Activated naive CD8-positive, alpha-beta T cell treated with anti-CD3 and anti-CD28 coated beads for 36 hours (primary cell): ENCODE results near the gene NAA16. TPM values are rescaled to one million over a fixed set of nuclear protein-coding genes. Genes with fewer than 3 reads are reported as not detected.
"Not testable (repeated sequence)": the region's sequence is repeated elsewhere in the genome, so short reads cannot be mapped to it uniquely, and the experiment has no call there.

Experiments used
- DNase-seq: peaks from one replicate; pipeline ENCODE4 v3.0.0; 2021
- H3K27ac Mint-ChIP-seq: one replicate; pipeline ENCODE4 v1.8.0; 2022; ENCODE audit warnings: mild to moderate bottlenecking, moderate library complexity, mixed read lengths
- H3K27me3 Mint-ChIP-seq: one replicate; pipeline ENCODE4 v1.8.0; 2022; ENCODE audit warnings: mild to moderate bottlenecking, mixed read lengths
- H3K36me3 Mint-ChIP-seq: one replicate; pipeline ENCODE4 v1.8.0; 2021; ENCODE audit warnings: mild to moderate bottlenecking, mixed read lengths
- H3K4me1 Mint-ChIP-seq: one replicate; pipeline ENCODE4 v1.8.0; 2021; ENCODE audit warnings: mixed read lengths
- H3K4me3 Mint-ChIP-seq: one replicate; pipeline ENCODE4 v1.8.0; 2022; ENCODE audit warnings: mild to moderate bottlenecking, moderate library complexity, mixed read lengths
- H3K9me3 Mint-ChIP-seq: one replicate; pipeline ENCODE4 v1.8.0; 2022; ENCODE audit warnings: mixed read lengths
- total RNA-seq, 2 experiments: library from RNA; stranded (reverse); gene quantifications; one replicate each; pipeline ENCODE4 v1.2.3, GENCODE V29; 2021

NAA16 gene
- 10 to 100 TPM; 29.1 to 33.5 TPM for total RNA-seq

- Mint-ChIP-seq H3K27ac (peak within 1 kb of the TSS; percentile 94), H3K36me3 (peaks cover 16% of the 10 kb centered on the region), H3K9me3 (no peaks in the 10 kb centered on the region), H3K4me3 (peak within 1 kb of the TSS; percentile 94), H3K4me1 (peaks cover 35% of the 10 kb centered on the region), H3K27me3 (peaks cover 3% of the 10 kb centered on the region)
- peak; percentile 99 for DNase-seq
These were observed at the start of gene NAA16 for GRCh38 chr13:41310963-41311405. TSS of gene NAA16 (plus strand) at chr13:41311267. CDS start at chr13:41311529, 262 bp downstream.

- DNase-seq: peak; percentile 79
- Mint-ChIP-seq H3K36me3 (peaks cover 31% of the 10 kb centered on the region), H3K4me3 (peak within 1 kb of the TSS; percentile 98), H3K9me3 (peaks cover 7% of the 10 kb centered on the region), H3K27me3 (no peaks in the 10 kb centered on the region), H3K27ac (peak within 1 kb of the TSS; percentile 96), H3K4me1 (peaks cover 18% of the 10 kb centered on the region)
These were observed 47.7 kb upstream of the NAA16 start, which contains the start of gene MTRF1 for GRCh38 chr13:41263261-41263971. TSS of gene MTRF1 (minus strand) at chr13:41263576. CDS start at chr13:41260907, 2,669 bp downstream.

- peaks cover 21% of the 10 kb centered on the region for H3K4me1 Mint-ChIP-seq
- H3K9me3 Mint-ChIP-seq: peaks cover 20% of the 10 kb centered on the region
- H3K36me3 Mint-ChIP-seq: peaks cover 31% of the 10 kb centered on the region
- H3K27me3 Mint-ChIP-seq: no peaks in the 10 kb centered on the region
- DNase-seq: no peak
- peak overlapping the region; percentile 16 for H3K27ac Mint-ChIP-seq
- no peak overlapping the region for H3K4me3 Mint-ChIP-seq
These were observed 44.0 kb upstream of the NAA16 start for GRCh38 chr13:41267106-41267505.

- H3K27ac Mint-ChIP-seq: no peak overlapping the region
- H3K9me3 Mint-ChIP-seq: peaks cover 20% of the 10 kb centered on the region
- DNase-seq: no peak
- peaks cover 29% of the 10 kb centered on the region for H3K36me3 Mint-ChIP-seq
- H3K4me1 Mint-ChIP-seq: peaks cover 19% of the 10 kb centered on the region
- no peaks in the 10 kb centered on the region for H3K27me3 Mint-ChIP-seq
- H3K4me3 Mint-ChIP-seq: no peak overlapping the region
These were observed 42.3 kb upstream of the NAA16 start for GRCh38 chr13:41268764-41269163.

- peak overlapping the region; percentile 84 for H3K27ac Mint-ChIP-seq
- DNase-seq: no peak
- peaks cover 29% of the 10 kb centered on the region for H3K36me3 Mint-ChIP-seq
- H3K4me1 Mint-ChIP-seq: peaks cover 20% of the 10 kb centered on the region
- H3K9me3 Mint-ChIP-seq: peaks cover 22% of the 10 kb centered on the region
- no peaks in the 10 kb centered on the region for H3K27me3 Mint-ChIP-seq
- peak overlapping the region; percentile 5 for H3K4me3 Mint-ChIP-seq
These were observed 39.4 kb upstream of the NAA16 start for GRCh38 chr13:41271456-41272285.

GRCh38 chr13:41273831-41274441 lies 37.1 kb upstream of the NAA16 start:
- DNase-seq: no peak
- peaks cover 18% of the 10 kb centered on the region for H3K36me3 Mint-ChIP-seq

GRCh38 chr13:41274881-41275280 lies 36.2 kb upstream of the NAA16 start:
- Mint-ChIP-seq H3K4me3 (no peak overlapping the region), H3K27me3 (no peaks in the 10 kb centered on the region), H3K9me3 (peaks cover 13% of the 10 kb centered on the region), H3K4me1 (peaks cover 30% of the 10 kb centered on the region), H3K27ac (no peak overlapping the region), H3K36me3 (peaks cover 14% of the 10 kb centered on the region)
- no peak for DNase-seq

More at GRCh38 chr13:41273831-41274441, 37.1 kb upstream of the NAA16 start:
- no peak overlapping the region for H3K27ac Mint-ChIP-seq
- no peaks in the 10 kb centered on the region for H3K27me3 Mint-ChIP-seq
- peaks cover 14% of the 10 kb centered on the region for H3K9me3 Mint-ChIP-seq
- peaks cover 30% of the 10 kb centered on the region for H3K4me1 Mint-ChIP-seq
- no peak overlapping the region for H3K4me3 Mint-ChIP-seq

- Mint-ChIP-seq H3K27ac (no peak overlapping the region), H3K36me3 (peaks cover 4% of the 10 kb centered on the region), H3K4me1 (peaks cover 21% of the 10 kb centered on the region), H3K27me3 (no peaks in the 10 kb centered on the region), H3K9me3 (peaks cover 5% of the 10 kb centered on the region), H3K4me3 (no peak overlapping the region)
- no peak for DNase-seq
These were observed 34.2 kb upstream of the NAA16 start for GRCh38 chr13:41276824-41277223.

- H3K36me3 Mint-ChIP-seq, DNase-seq, H3K9me3 Mint-ChIP-seq, H3K4me3 Mint-ChIP-seq, H3K27ac Mint-ChIP-seq, H3K27me3 Mint-ChIP-seq: not testable (repeated sequence)
- H3K4me1 Mint-ChIP-seq: peaks cover 14% of the 10 kb centered on the region
These were observed 31.9 kb upstream of the NAA16 start for GRCh38 chr13:41279156-41279555.

GRCh38 chr13:41282129-41282571 lies 28.9 kb upstream of the NAA16 start:
- DNase-seq: no peak
- H3K36me3 Mint-ChIP-seq: peaks cover 7% of the 10 kb centered on the region
- H3K9me3 Mint-ChIP-seq: peaks cover 7% of the 10 kb centered on the region
- H3K4me3 Mint-ChIP-seq: no peak overlapping the region
- peaks cover 30% of the 10 kb centered on the region for H3K4me1 Mint-ChIP-seq
- no peak overlapping the region for H3K27ac Mint-ChIP-seq
- H3K27me3 Mint-ChIP-seq: no peaks in the 10 kb centered on the region

GRCh38 chr13:41284512-41285288 lies 26.4 kb upstream of the NAA16 start:
- DNase-seq: no peak
- Mint-ChIP-seq H3K9me3 (peaks cover 12% of the 10 kb centered on the region), H3K27ac (no peak overlapping the region), H3K36me3 (peaks cover 9% of the 10 kb centered on the region), H3K27me3 (no peaks in the 10 kb centered on the region), H3K4me3 (no peak overlapping the region), H3K4me1 (peaks cover 27% of the 10 kb centered on the region)

- Mint-ChIP-seq H3K9me3 (peaks cover 12% of the 10 kb centered on the region), H3K4me3 (peak overlapping the region; percentile 50), H3K36me3 (peaks cover 9% of the 10 kb centered on the region), H3K4me1 (peaks cover 27% of the 10 kb centered on the region), H3K27me3 (no peaks in the 10 kb centered on the region), H3K27ac (peak overlapping the region; percentile 43)
- no peak for DNase-seq
These were observed 24.7 kb upstream of the NAA16 start for GRCh38 chr13:41286370-41286769.

GRCh38 chr13:41289463-41289881 lies 21.6 kb upstream of the NAA16 start:
- Mint-ChIP-seq H3K4me1 (peaks cover 27% of the 10 kb centered on the region), H3K9me3 (peaks cover 14% of the 10 kb centered on the region), H3K36me3 (peaks cover 9% of the 10 kb centered on the region), H3K27me3 (no peaks in the 10 kb centered on the region), H3K4me3 (no peak overlapping the region), H3K27ac (no peak overlapping the region)
- DNase-seq: no peak

- Mint-ChIP-seq H3K27me3 (no peaks in the 10 kb centered on the region), H3K27ac (no peak overlapping the region), H3K4me1 (peaks cover 15% of the 10 kb centered on the region), H3K4me3 (no peak overlapping the region), H3K36me3 (peaks cover 3% of the 10 kb centered on the region), H3K9me3 (peaks cover 10% of the 10 kb centered on the region)
- no peak for DNase-seq
These were observed 19.8 kb upstream of the NAA16 start for GRCh38 chr13:41291246-41291645.
